HepG2 (cell line): ENCODE data around the gene TJAP1. TPM values are rescaled to one million over a fixed set of nuclear protein-coding genes. Genes with fewer than 3 reads are reported as not detected.
A peak's percentile ranks its signal among the peaks of the same experiment; 100 is the strongest.

Experiments
- ATF5 ChIP-seq: sonication (generic); formaldehyde crosslinking; IDR thresholded peaks from 2 replicates; pipeline ENCODE4 v1.4.0; 2020; ENCODE audit warnings: mild to moderate bottlenecking, low read depth, missing genetic modification reagents
- BHLHE40 ChIP-seq: IDR thresholded peaks from 2 replicates; pipeline ENCODE4 v1.6.1; 2011; ENCODE audit warnings: low read length, improper control_type of control experiment
- FLYWCH1 ChIP-seq: sonication (generic); formaldehyde crosslinking; IDR thresholded peaks from 2 replicates; pipeline ENCODE4 v1.8.1; 2023; ENCODE audit warnings: mild to moderate bottlenecking, missing genetic modification reagents
- HMG20A ChIP-seq: IDR thresholded peaks from 2 replicates; pipeline ENCODE4 v1.6.1; 2016; ENCODE audit warnings: borderline replicate concordance
- HNRNPUL1 ChIP-seq: fragments of 200-400 bp; formaldehyde crosslinking; IDR thresholded peaks from 2 replicates; pipeline ENCODE4 v1.6.1; 2017; ENCODE audit warnings: low read depth, mild to moderate bottlenecking, low read length, moderate library complexity
- JUNB ChIP-seq: sonication (generic); formaldehyde crosslinking; IDR thresholded peaks from 2 replicates; pipeline ENCODE4 v1.8.0; 2022; ENCODE audit warnings: missing genetic modification reagents, mild to moderate bottlenecking, borderline replicate concordance
- KDM3A ChIP-seq: IDR thresholded peaks from 2 replicates; pipeline ENCODE4 v1.6.1; 2018; ENCODE audit warnings: low read depth, missing compliant biosample characterization
- NFATC3 ChIP-seq: sonication (generic); formaldehyde crosslinking; IDR thresholded peaks from 2 replicates; pipeline ENCODE4 v1.5.1; 2020; ENCODE audit warnings: mild to moderate bottlenecking, missing genetic modification reagents
- NFYB ChIP-seq: sonication (generic); formaldehyde crosslinking; IDR thresholded peaks from 2 replicates; pipeline ENCODE4 v1.4.0; 2020; ENCODE audit warnings: missing genetic modification reagents
- NFYC ChIP-seq: IDR thresholded peaks from 2 replicates; pipeline ENCODE4 v1.6.1; 2016; ENCODE audit warnings: missing genetic modification reagents, missing compliant biosample characterization
- NR2F6 ChIP-seq, 2 experiments: IDR thresholded peaks; 2 replicates each; pipeline ENCODE4 v1.6.1; 2016; ENCODE audit warnings: antibody characterized with exemption in 1 of 2, mild to moderate bottlenecking in 1 of 2
- PHF20 ChIP-seq: sonication (generic); formaldehyde crosslinking; IDR thresholded peaks from 2 replicates; pipeline ENCODE4 v1.5.0; 2020; ENCODE audit warnings: mild to moderate bottlenecking, missing genetic modification reagents
- RBM22 ChIP-seq: fragments of 200-400 bp; formaldehyde crosslinking; optimal IDR thresholded peaks from 2 replicates; pipeline ENCODE3; 2017; ENCODE audit warnings: mild to moderate bottlenecking, low read length, moderate library complexity
- SIN3A ChIP-seq: IDR thresholded peaks from 2 replicates; pipeline ENCODE4 v1.6.1; 2011; ENCODE audit warnings: low read depth, mild to moderate bottlenecking, control low read depth, low read length, borderline replicate concordance
- TBX3 ChIP-seq: fragments of 450-650 bp; IDR thresholded peaks from 2 replicates; pipeline ENCODE4 v1.6.1; 2017; ENCODE audit warnings: antibody characterized with exemption, mild to moderate bottlenecking, inconsistent platforms, borderline replicate concordance
- THYN1 ChIP-seq: sonication (generic); formaldehyde crosslinking; IDR thresholded peaks from 2 replicates; pipeline ENCODE4 v1.8.1; 2023; ENCODE audit warnings: low read depth, mild to moderate bottlenecking, moderate library complexity, missing genetic modification reagents, borderline replicate concordance
- ZNF160 ChIP-seq: sonication (generic); formaldehyde crosslinking; IDR thresholded peaks from 2 replicates; pipeline ENCODE4 v1.8.0; 2022; ENCODE audit warnings: mild to moderate bottlenecking, inconsistent platforms, missing genetic modification reagents
- ZNF263 ChIP-seq: sonication (generic); formaldehyde crosslinking; IDR thresholded peaks from 2 replicates; pipeline ENCODE4 v1.4.0; 2020; ENCODE audit warnings: missing genetic modification reagents
- ZNF3 ChIP-seq: IDR thresholded peaks from 2 replicates; pipeline ENCODE4 v1.7.0; 2017; ENCODE audit warnings: inconsistent platforms
- ZNF44 ChIP-seq: sonication (generic); formaldehyde crosslinking; IDR thresholded peaks from 2 replicates; pipeline ENCODE4 v1.5.1; 2020; ENCODE audit warnings: mild to moderate bottlenecking, missing genetic modification reagents
- ZNF546 ChIP-seq: sonication (generic); formaldehyde crosslinking; conservative IDR thresholded peaks from 2 replicates; pipeline ENCODE4 v1.8.1; 2023; ENCODE audit warnings: mild to moderate bottlenecking, missing genetic modification reagents
- ZNF709 ChIP-seq: sonication (generic); formaldehyde crosslinking; IDR thresholded peaks from 2 replicates; pipeline ENCODE4 v1.5.0; 2020; ENCODE audit warnings: mild to moderate bottlenecking, missing genetic modification reagents
- ZNF768 ChIP-seq: sonication (generic); formaldehyde crosslinking; IDR thresholded peaks from 2 replicates; pipeline ENCODE4 v1.4.0; 2020; ENCODE audit warnings: missing genetic modification reagents
- polyA plus RNA-seq, 8 experiments: library from polyadenylated mRNA; depleted of rRNA in 3 of 8; stranded (reverse) in 7 of 8; unstranded in 1 of 8; fragments of >200 nt; fragmentation: Illumina TruSeq in 4 of 8; extraction: Trizol in 4 of 8; gene quantifications; 2 replicates each; pipeline versions ENCODE4 v1.2.1 to v1.2.3, GENCODE V29; 2011 to 2016; ENCODE audit warnings: low read depth in 4 of 8, missing spikeins in 1 of 8, mixed read lengths in 1 of 8; ENCODE audit not compliant: insufficient read depth in 1 of 8
- total RNA-seq, 5 experiments: library from RNA; depleted of rRNA; stranded (reverse); fragments of >200 nt; fragmentation: Illumina TruSeq; extraction: Trizol; gene quantifications; 2 replicates each; pipeline ENCODE4 v1.2.3, GENCODE V29; 2016; ENCODE audit warnings: low read depth in 1 of 5
- TF ChIP-seq, protein P1 (sequence below): sonication (generic); formaldehyde crosslinking; IDR thresholded peaks from 2 replicates; pipeline ENCODE4 v1.9.0; 2021; ENCODE audit warnings: missing genetic modification reagents, borderline replicate concordance
- TF ChIP-seq, protein P2 (sequence below): sonication (generic); formaldehyde crosslinking; IDR thresholded peaks from 2 replicates; pipeline ENCODE4 v1.4.0; 2020; ENCODE audit warnings: missing genetic modification reagents, borderline replicate concordance

TJAP1 gene
- total and polyA plus RNA-seq, 2 of the 13 experiments (the other 11 are each of a cell fraction or from before 2014, with no cell fraction given) = 15.7 to 41.6 TPM

DNA sequence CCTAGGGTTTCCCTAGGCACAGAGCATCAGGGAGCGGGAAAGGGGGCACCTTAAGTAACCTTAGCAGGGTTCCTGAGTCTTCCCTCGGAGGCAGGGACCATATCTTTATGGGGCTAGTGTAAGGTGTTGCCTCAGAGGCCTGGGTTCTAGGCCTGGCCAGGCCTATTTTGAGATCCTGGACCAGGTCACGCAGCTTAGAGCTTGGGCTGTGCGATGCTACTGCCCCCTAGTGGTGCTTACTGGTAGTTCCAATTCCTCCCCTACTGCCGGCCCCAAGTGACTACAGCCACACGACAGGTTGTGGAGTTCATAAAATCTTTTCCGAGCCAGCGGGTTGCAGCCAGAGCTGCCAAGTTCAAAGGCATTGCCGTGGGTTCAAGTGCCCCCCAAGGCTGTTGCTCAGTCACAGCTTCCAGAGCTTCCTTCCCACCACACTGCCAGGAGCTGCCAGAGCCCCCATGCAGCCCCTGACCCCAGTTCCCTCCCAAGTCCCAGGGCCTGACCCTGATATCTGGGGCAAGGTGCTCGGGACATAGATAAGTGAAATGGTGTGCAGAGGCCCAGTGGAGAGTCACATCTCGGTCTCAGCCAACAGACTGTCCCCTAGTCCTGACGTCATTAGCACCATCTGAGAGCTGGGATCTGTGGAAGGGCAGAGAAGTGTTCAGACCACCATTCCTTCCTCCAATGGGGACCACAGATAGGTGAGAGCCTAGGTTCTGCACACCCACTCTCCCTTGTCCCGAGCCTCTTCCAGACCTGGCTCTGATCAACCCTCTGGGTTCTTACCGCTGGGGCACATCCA is 29.5 kb downstream of the TJAP1 start (continued):
- TF ChIP-seq THYN1 (CRISPR knock-in tag) (no peak), NFYB (CRISPR knock-in tag) (no peak), ZNF3 (CRISPR knock-in tag) (no peak), ZNF546 (no peak), JUNB (CRISPR knock-in tag) (no peak), SIN3A (no peak), ZNF160 (CRISPR knock-in tag) (no peak), TBX3 (no peak), BHLHE40 (no peak), ZNF44 (CRISPR knock-in tag) (0 out of 2 replicates have a peak, but pooled peaks have one; percentile 27), NR2F6 (IDR thresholded peaks at IDR 0.05) (no peak), NR2F6 (CRISPR knock-in tag; IDR thresholded peaks at IDR 0.05) (peak; percentile 42; the same call in 1 of the 2 replicates), PHF20 (CRISPR knock-in tag) (no peak), NFYC (CRISPR knock-in tag) (no peak), ATF5 (CRISPR knock-in tag) (no peak), ZNF768 (CRISPR knock-in tag) (no peak), NFATC3 (CRISPR knock-in tag) (no peak), ZNF263 (CRISPR knock-in tag) (no peak), RBM22 (peak; percentile 85), ZNF709 (CRISPR knock-in tag) (no peak), HNRNPUL1 (no peak), KDM3A (no peak), FLYWCH1 (CRISPR knock-in tag) (no peak), HMG20A (CRISPR knock-in tag) (no peak)
- TF ChIP-seq, protein P1, sequence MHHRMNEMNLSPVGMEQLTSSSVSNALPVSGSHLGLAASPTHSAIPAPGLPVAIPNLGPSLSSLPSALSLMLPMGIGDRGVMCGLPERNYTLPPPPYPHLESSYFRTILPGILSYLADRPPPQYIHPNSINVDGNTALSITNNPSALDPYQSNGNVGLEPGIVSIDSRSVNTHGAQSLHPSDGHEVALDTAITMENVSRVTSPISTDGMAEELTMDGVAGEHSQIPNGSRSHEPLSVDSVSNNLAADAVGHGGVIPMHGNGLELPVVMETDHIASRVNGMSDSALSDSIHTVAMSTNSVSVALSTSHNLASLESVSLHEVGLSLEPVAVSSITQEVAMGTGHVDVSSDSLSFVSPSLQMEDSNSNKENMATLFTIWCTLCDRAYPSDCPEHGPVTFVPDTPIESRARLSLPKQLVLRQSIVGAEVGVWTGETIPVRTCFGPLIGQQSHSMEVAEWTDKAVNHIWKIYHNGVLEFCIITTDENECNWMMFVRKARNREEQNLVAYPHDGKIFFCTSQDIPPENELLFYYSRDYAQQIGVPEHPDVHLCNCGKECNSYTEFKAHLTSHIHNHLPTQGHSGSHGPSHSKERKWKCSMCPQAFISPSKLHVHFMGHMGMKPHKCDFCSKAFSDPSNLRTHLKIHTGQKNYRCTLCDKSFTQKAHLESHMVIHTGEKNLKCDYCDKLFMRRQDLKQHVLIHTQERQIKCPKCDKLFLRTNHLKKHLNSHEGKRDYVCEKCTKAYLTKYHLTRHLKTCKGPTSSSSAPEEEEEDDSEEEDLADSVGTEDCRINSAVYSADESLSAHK = no peak
- TF ChIP-seq, protein P2, sequence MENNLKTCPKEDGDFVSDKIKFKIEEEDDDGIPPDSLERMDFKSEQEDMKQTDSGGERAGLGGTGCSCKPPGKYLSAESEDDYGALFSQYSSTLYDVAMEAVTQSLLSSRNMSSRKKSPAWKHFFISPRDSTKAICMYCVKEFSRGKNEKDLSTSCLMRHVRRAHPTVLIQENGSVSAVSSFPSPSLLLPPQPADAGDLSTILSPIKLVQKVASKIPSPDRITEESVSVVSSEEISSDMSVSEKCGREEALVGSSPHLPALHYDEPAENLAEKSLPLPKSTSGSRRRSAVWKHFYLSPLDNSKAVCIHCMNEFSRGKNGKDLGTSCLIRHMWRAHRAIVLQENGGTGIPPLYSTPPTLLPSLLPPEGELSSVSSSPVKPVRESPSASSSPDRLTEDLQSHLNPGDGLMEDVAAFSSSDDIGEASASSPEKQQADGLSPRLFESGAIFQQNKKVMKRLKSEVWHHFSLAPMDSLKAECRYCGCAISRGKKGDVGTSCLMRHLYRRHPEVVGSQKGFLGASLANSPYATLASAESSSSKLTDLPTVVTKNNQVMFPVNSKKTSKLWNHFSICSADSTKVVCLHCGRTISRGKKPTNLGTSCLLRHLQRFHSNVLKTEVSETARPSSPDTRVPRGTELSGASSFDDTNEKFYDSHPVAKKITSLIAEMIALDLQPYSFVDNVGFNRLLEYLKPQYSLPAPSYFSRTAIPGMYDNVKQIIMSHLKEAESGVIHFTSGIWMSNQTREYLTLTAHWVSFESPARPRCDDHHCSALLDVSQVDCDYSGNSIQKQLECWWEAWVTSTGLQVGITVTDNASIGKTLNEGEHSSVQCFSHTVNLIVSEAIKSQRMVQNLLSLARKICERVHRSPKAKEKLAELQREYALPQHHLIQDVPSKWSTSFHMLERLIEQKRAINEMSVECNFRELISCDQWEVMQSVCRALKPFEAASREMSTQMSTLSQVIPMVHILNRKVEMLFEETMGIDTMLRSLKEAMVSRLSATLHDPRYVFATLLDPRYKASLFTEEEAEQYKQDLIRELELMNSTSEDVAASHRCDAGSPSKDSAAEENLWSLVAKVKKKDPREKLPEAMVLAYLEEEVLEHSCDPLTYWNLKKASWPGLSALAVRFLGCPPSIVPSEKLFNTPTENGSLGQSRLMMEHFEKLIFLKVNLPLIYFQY (CRISPR knock-in tag) = no peak
